ENCODE measurements around the gene SRRM3.
"Not testable (repeated sequence)": the region's sequence is repeated elsewhere in the genome, so short reads cannot be mapped to it uniquely, and the experiment has no call there.

Gene SRRM3

DNA sequence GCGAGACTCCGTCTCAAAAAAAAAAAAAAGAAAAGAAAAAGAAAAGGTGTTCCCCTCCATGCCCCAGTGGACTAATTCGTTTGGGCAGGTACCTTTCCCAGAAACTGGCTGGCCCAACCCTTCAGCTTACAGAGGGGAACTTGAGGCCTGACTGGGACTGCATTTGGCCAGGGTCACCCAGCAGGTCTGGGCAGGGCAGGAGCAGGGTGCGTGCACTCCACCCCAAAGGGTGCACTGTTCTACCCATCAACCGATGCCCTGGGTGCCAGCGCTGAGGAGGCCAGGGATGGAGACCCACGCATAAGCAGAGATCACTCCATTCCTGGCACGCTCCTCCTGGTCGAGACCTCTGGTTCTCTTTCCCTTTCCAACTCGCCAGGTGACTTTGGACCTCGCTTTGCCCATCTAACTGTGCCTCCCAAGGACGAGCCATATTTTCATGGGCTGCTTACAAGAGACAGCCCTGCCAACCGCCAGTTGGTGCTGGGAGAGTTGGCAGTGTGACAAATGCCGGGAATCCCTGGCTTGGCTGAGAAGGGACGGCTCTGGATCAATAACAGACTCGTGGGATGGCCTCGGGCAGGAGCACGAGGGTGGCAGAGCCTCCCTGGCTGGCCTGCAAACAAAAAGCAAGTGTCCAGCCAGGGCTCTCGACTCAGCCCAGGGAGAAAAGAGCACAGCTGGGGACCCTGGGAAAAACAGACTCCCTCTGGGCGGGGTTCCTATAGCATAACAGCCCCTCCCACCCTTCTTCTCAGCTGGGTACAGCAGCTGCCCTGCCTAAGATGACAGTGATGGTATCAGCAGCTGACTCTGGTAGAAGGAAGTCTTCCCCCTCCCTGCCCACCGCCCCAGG is 108.6 kb downstream of the SRRM3 start:
- H3K27ac ChIP-seq: no peak overlapping the region
- H3K36me3 ChIP-seq (ENCODE audit: insufficient read depth): no peaks in the 10 kb centered on the region
- no peak for TF ChIP-seq CTCF (conservative IDR thresholded peaks at IDR 0.05; ENCODE audit: low read depth, low read length)
- H3K9ac ChIP-seq: no peak overlapping the region
- H3K4me3 ChIP-seq (IDR thresholded peaks at IDR 0.05; ENCODE audit: insufficient read depth, low read depth, low read length): no peak overlapping the region
- no peaks in the 10 kb centered on the region for H4K20me1 ChIP-seq (ENCODE audit: insufficient read depth)
- H2AFZ ChIP-seq (ENCODE audit: low read depth): no peak overlapping the region
- no peaks in the 10 kb centered on the region for H3K79me2 ChIP-seq (ENCODE audit: insufficient read depth, low read depth)
- no peaks in the 10 kb centered on the region for H3K27me3 ChIP-seq (ENCODE audit: insufficient read depth, low read depth)
- H3K4me2 ChIP-seq: no peak overlapping the region
- H3K4me1 ChIP-seq (ENCODE audit: low read depth, poor library complexity, severe bottlenecking): peaks cover 27% of the 10 kb centered on the region

DNA sequence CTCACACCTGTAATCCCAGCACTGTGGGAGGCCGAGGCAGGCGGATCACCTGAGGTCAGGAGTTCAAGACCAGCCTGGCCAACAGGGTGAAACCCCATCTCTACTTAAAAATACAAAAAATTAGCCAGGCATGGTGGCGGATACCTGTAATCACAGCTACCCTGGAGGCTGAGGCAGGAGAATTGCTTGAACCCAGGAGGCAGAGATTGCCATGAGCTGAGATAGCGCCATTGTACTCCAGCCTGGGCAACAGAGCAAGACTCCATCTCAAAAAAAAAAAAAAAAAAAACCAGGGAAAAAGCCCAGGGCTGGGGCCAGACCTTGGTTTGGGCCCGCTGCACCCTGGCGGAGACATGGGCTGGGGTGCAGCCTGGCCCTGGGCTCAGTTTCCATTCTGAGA is 110.1 kb downstream of the SRRM3 start:
- H4K20me1 ChIP-seq (ENCODE audit: insufficient read depth); H3K27me3 ChIP-seq (ENCODE audit: insufficient read depth, low read depth); H3K4me2 ChIP-seq; H3K9ac ChIP-seq; H3K4me3 ChIP-seq (IDR thresholded peaks at IDR 0.05; ENCODE audit: insufficient read depth, low read depth, low read length); H3K36me3 ChIP-seq (ENCODE audit: insufficient read depth); H3K27ac ChIP-seq; H3K79me2 ChIP-seq (ENCODE audit: insufficient read depth, low read depth); H2AFZ ChIP-seq (ENCODE audit: low read depth): not testable (repeated sequence)
- peaks cover 18% of the 10 kb centered on the region for H3K4me1 ChIP-seq (ENCODE audit: low read depth, poor library complexity, severe bottlenecking)

- Histone ChIP-seq H3K4me1 (ENCODE audit: low read depth, poor library complexity, severe bottlenecking) (peaks cover 21% of the 10 kb centered on the region), H3K9ac (no peak overlapping the region), H3K4me3 (IDR thresholded peaks at IDR 0.05; ENCODE audit: insufficient read depth, low read depth, low read length) (no peak overlapping the region), H3K27ac (no peak overlapping the region), H3K79me2 (ENCODE audit: insufficient read depth, low read depth) (no peaks in the 10 kb centered on the region), H3K36me3 (ENCODE audit: insufficient read depth) (no peaks in the 10 kb centered on the region), H2AFZ (ENCODE audit: low read depth) (peak overlapping the region; percentile 51; the same call in 1 of the 2 replicates), H4K20me1 (ENCODE audit: insufficient read depth) (no peaks in the 10 kb centered on the region), H3K27me3 (ENCODE audit: insufficient read depth, low read depth) (no peaks in the 10 kb centered on the region), H3K4me2 (peak overlapping the region; percentile 18; the same call in 1 of the 2 replicates)
- TF ChIP-seq CTCF (conservative IDR thresholded peaks at IDR 0.05; ENCODE audit: low read depth, low read length): peak; percentile 99
Measured at GRCh38 chr7:76314042-76314721, 112.5 kb downstream of the SRRM3 start.

DNA sequence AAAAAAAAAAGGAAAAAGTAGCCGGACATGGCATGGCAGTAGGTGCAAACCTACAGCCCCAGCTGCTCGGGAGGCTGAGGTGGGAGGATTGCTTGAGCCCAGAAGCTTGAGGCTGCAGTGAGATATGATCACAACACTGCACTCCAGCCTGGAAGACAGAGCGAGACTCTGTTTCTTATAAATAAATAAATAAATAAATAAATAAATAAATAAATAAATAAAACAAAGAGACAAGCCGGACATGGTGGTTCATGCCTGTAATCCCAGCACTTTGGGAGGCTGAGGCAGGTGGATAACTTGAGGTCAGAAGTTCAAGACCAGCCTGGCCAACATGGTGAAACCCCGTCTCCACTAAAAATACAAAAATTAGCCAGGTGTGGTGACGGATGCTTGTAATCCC is 113.0 kb downstream of the SRRM3 start:
- not testable (repeated sequence) for H4K20me1 ChIP-seq (ENCODE audit: insufficient read depth); H3K4me2 ChIP-seq; H3K36me3 ChIP-seq (ENCODE audit: insufficient read depth); H3K27ac ChIP-seq; H2AFZ ChIP-seq (ENCODE audit: low read depth); H3K27me3 ChIP-seq (ENCODE audit: insufficient read depth, low read depth); H3K9ac ChIP-seq; H3K4me3 ChIP-seq (IDR thresholded peaks at IDR 0.05; ENCODE audit: insufficient read depth, low read depth, low read length); H3K79me2 ChIP-seq (ENCODE audit: insufficient read depth, low read depth)
- peaks cover 26% of the 10 kb centered on the region for H3K4me1 ChIP-seq (ENCODE audit: low read depth, poor library complexity, severe bottlenecking)

DNA sequence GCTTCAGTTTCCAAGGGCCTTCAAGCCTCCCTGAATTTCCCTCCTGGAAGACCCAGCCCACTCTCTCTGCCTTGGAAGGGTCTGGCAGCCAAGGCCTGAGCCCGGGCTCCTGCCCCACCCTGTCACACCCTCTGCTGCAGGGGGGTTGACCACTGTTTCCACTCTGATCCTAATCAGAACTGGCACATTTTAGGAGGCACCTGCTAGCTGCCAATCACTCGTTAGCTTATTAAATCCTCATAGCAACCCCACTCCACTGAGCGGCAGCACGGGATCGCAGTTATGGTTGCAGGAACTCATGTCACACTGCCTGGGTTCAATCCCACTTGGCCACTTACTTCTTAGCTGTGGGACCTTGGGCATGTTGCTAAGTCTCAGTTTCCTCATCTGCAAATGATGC is 113.7 kb downstream of the SRRM3 start:
- H3K9ac ChIP-seq: no peak overlapping the region
- TF ChIP-seq CTCF (conservative IDR thresholded peaks at IDR 0.05; ENCODE audit: low read depth, low read length): no peak
- H4K20me1 ChIP-seq (ENCODE audit: insufficient read depth): no peaks in the 10 kb centered on the region
- no peak overlapping the region for H2AFZ ChIP-seq (ENCODE audit: low read depth)
- H3K4me2 ChIP-seq: no peak overlapping the region
- H3K4me3 ChIP-seq (IDR thresholded peaks at IDR 0.05; ENCODE audit: insufficient read depth, low read depth, low read length): no peak overlapping the region
- H3K4me1 ChIP-seq (ENCODE audit: low read depth, poor library complexity, severe bottlenecking): peaks cover 32% of the 10 kb centered on the region
- no peak overlapping the region for H3K27ac ChIP-seq
- H3K36me3 ChIP-seq (ENCODE audit: insufficient read depth): no peaks in the 10 kb centered on the region
- no peaks in the 10 kb centered on the region for H3K79me2 ChIP-seq (ENCODE audit: insufficient read depth, low read depth)
- H3K27me3 ChIP-seq (ENCODE audit: insufficient read depth, low read depth): no peaks in the 10 kb centered on the region
